ENCODE data around the gene ARL4D. TPM values are rescaled to one million over a fixed set of nuclear protein-coding genes. Genes with fewer than 3 reads are reported as not detected.

ARL4D gene
- total RNA-seq, 1 donor from 2014 or later = 19.7 TPM

DNA sequence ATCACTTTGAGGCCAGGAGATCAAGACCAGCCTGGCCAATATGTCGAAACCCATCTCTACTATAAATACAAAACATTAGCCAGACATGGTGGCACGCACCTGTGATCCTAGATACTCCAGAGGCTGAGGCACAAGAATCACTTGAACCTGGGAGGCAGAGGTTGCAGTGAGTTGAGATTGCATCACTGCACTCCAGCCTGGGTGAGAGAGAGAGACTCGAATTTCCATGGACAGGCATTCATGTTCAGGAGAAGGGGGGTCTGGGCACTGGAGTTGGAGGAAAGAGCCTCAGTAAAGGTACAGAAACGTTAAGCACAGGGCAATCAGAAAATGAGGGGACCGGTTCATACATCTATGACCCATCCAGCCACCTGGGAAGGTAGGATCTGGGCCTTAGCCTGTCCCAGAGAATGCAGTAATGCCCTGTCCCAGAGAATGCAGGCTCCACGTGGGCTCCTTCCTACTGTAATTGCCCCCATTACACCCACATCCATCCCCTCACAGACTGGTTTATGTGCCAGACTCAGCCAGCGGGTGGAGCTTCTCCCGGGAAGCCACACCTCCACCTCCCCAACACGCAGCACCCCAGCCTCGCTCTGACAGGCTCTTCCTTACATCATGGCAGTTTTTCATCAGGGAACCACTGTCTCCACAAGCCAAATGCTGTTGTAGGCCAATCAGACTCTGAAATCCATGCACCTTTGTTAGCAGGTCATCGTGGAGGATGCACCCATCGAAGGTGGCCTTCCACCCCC lies 21.6 kb upstream of the ARL4D start:
- FAIRE-seq (no peak), DNase-seq (ENCODE audit: low read depth) (no peak)
- no peaks in the 10 kb centered on the region for H3K79me2 ChIP-seq (ENCODE audit: insufficient read depth, low read length)
- no peak overlapping the region for H3K4me2 ChIP-seq (ENCODE audit: low read length)
- no peaks in the 10 kb centered on the region for H3K27me3 Mint-ChIP-seq (ENCODE audit: low read depth, unreplicated experiment)
- H3K4me3 Mint-ChIP-seq (ENCODE audit: unreplicated experiment) = no peak overlapping the region
- H3K27me3 ChIP-seq (ENCODE audit: insufficient read depth, low read length) = no peaks in the 10 kb centered on the region
- H3K27ac ChIP-seq (ENCODE audit: low read depth, low read length) = no peak overlapping the region
- TF ChIP-seq, protein P1, sequence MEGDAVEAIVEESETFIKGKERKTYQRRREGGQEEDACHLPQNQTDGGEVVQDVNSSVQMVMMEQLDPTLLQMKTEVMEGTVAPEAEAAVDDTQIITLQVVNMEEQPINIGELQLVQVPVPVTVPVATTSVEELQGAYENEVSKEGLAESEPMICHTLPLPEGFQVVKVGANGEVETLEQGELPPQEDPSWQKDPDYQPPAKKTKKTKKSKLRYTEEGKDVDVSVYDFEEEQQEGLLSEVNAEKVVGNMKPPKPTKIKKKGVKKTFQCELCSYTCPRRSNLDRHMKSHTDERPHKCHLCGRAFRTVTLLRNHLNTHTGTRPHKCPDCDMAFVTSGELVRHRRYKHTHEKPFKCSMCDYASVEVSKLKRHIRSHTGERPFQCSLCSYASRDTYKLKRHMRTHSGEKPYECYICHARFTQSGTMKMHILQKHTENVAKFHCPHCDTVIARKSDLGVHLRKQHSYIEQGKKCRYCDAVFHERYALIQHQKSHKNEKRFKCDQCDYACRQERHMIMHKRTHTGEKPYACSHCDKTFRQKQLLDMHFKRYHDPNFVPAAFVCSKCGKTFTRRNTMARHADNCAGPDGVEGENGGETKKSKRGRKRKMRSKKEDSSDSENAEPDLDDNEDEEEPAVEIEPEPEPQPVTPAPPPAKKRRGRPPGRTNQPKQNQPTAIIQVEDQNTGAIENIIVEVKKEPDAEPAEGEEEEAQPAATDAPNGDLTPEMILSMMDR (IDR thresholded peaks at IDR 0.05; ENCODE audit: insufficient read depth, low read depth, low read length) = no peak
- no peak for TF ChIP-seq EZH2 (IDR thresholded peaks at IDR 0.05; ENCODE audit: insufficient read depth, low read length)
- no peak overlapping the region for H3K9ac ChIP-seq (ENCODE audit: low read length)
- H4K20me1 ChIP-seq (ENCODE audit: insufficient read depth, low read length) = no peaks in the 10 kb centered on the region
- H3K4me3 ChIP-seq (ENCODE audit: insufficient read depth, low read depth, low read length) = no peak overlapping the region
- H2AFZ ChIP-seq (ENCODE audit: low read depth, low read length) = no peak overlapping the region
- no peak overlapping the region for H3K27ac Mint-ChIP-seq (ENCODE audit: unreplicated experiment)
- H3K4me1 ChIP-seq (ENCODE audit: insufficient read depth, low read length) = no peaks in the 10 kb centered on the region
- H3K9me3 Mint-ChIP-seq (ENCODE audit: unreplicated experiment) = peaks cover 13% of the 10 kb centered on the region
- H3K9me3 ChIP-seq (ENCODE audit: insufficient read depth, low read depth, low read length) = peaks cover 10% of the 10 kb centered on the region
- H3K36me3 ChIP-seq (ENCODE audit: insufficient read depth, low read length) = no peaks in the 10 kb centered on the region
- H3K4me1 Mint-ChIP-seq (ENCODE audit: low read depth, unreplicated experiment) = no peaks in the 10 kb centered on the region
- H3K36me3 Mint-ChIP-seq (ENCODE audit: low read depth, unreplicated experiment) = peaks cover 8% of the 10 kb centered on the region

DNA sequence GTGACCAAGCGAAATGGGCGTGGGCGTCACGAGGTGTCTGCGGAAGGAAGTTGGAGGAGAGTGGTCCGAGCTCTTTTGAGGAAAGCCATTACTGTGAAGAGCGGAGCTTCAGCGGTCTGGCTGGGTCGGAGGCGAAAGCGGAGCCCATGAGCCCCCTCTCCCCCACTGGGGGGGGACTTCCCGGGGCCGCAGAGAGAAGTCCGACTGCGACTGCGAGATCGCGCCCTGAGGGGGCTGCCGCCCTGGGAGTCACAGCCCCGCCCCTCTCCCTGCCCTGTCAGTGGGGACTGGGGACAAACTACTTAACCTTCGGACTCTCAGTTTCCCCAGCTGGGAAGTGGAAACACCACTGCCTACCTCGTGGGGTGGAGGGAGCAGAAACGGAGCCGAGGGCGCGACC lies 20.0 kb upstream of the ARL4D start:
- no peak overlapping the region for H3K27ac Mint-ChIP-seq (ENCODE audit: unreplicated experiment)
- H3K27me3 Mint-ChIP-seq (ENCODE audit: low read depth, unreplicated experiment) = peaks cover 2% of the 10 kb centered on the region
- Histone ChIP-seq H3K27me3 (ENCODE audit: insufficient read depth, low read length) (no peaks in the 10 kb centered on the region), H3K4me1 (ENCODE audit: insufficient read depth, low read length) (no peaks in the 10 kb centered on the region), H4K20me1 (ENCODE audit: insufficient read depth, low read length) (no peaks in the 10 kb centered on the region), H3K9ac (ENCODE audit: low read length) (no peak overlapping the region), H3K9me3 (ENCODE audit: insufficient read depth, low read depth, low read length) (peaks cover 10% of the 10 kb centered on the region), H3K27ac (ENCODE audit: low read depth, low read length) (no peak overlapping the region), H3K4me2 (ENCODE audit: low read length) (no peak overlapping the region), H2AFZ (ENCODE audit: low read depth, low read length) (no peak overlapping the region), H3K79me2 (ENCODE audit: insufficient read depth, low read length) (no peaks in the 10 kb centered on the region), H3K36me3 (ENCODE audit: insufficient read depth, low read length) (no peaks in the 10 kb centered on the region), H3K4me3 (ENCODE audit: insufficient read depth, low read depth, low read length) (no peak overlapping the region)
- no peaks in the 10 kb centered on the region for H3K4me1 Mint-ChIP-seq (ENCODE audit: low read depth, unreplicated experiment)
- peaks cover 16% of the 10 kb centered on the region for H3K9me3 Mint-ChIP-seq (ENCODE audit: unreplicated experiment)
- no peak for FAIRE-seq
- peaks cover 8% of the 10 kb centered on the region for H3K36me3 Mint-ChIP-seq (ENCODE audit: low read depth, unreplicated experiment)
- no peak for TF ChIP-seq EZH2 (IDR thresholded peaks at IDR 0.05; ENCODE audit: insufficient read depth, low read length)
- TF ChIP-seq, protein P1 (IDR thresholded peaks at IDR 0.05; ENCODE audit: insufficient read depth, low read depth, low read length) = no peak
- no peak overlapping the region for H3K4me3 Mint-ChIP-seq (ENCODE audit: unreplicated experiment)
- no peak for DNase-seq (ENCODE audit: low read depth)

DNA sequence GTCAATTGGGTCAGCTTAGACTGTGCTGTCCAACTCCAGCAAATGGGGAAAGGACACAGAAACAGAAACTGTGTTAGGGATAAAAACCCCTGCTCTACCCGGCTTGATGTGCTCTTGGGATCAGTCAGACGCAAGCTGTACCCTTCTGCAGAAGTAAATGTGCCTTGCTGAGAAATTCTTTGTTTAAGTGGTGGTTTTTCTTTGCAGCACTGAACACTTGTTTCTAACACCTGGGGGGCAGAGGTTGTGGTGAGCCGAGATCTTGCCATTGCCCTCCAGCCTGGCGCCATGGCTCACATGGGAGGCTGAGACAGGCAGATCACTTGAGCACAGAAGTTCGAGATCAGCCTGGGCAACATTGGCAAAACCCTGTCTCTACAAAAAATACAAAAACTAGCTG lies 18.5 kb upstream of the ARL4D start:
- Histone ChIP-seq H3K27me3 (ENCODE audit: insufficient read depth, low read length) (no peaks in the 10 kb centered on the region), H3K4me3 (ENCODE audit: insufficient read depth, low read depth, low read length) (no peak overlapping the region), H3K79me2 (ENCODE audit: insufficient read depth, low read length) (no peaks in the 10 kb centered on the region), H3K4me2 (ENCODE audit: low read length) (no peak overlapping the region), H3K27ac (ENCODE audit: low read depth, low read length) (no peak overlapping the region), H3K36me3 (ENCODE audit: insufficient read depth, low read length) (no peaks in the 10 kb centered on the region), H3K4me1 (ENCODE audit: insufficient read depth, low read length) (no peaks in the 10 kb centered on the region), H2AFZ (ENCODE audit: low read depth, low read length) (no peak overlapping the region), H3K9me3 (ENCODE audit: insufficient read depth, low read depth, low read length) (peaks cover 10% of the 10 kb centered on the region), H4K20me1 (ENCODE audit: insufficient read depth, low read length) (no peaks in the 10 kb centered on the region), H3K9ac (ENCODE audit: low read length) (no peak overlapping the region)
- no peak for DNase-seq (ENCODE audit: low read depth)
- Mint-ChIP-seq H3K27me3 (ENCODE audit: low read depth, unreplicated experiment) (peaks cover 6% of the 10 kb centered on the region), H3K4me1 (ENCODE audit: low read depth, unreplicated experiment) (no peaks in the 10 kb centered on the region), H3K9me3 (ENCODE audit: unreplicated experiment) (peaks cover 16% of the 10 kb centered on the region), H3K4me3 (ENCODE audit: unreplicated experiment) (no peak overlapping the region), H3K27ac (ENCODE audit: unreplicated experiment) (no peak overlapping the region), H3K36me3 (ENCODE audit: low read depth, unreplicated experiment) (peaks cover 8% of the 10 kb centered on the region)
- FAIRE-seq = no peak
- TF ChIP-seq, protein P1 (IDR thresholded peaks at IDR 0.05; ENCODE audit: insufficient read depth, low read depth, low read length) = no peak
- no peak for TF ChIP-seq EZH2 (IDR thresholded peaks at IDR 0.05; ENCODE audit: insufficient read depth, low read length)
